GM12878 (cell line): ENCODE measurements around the gene SMO. TPM values are rescaled to one million over a fixed set of nuclear protein-coding genes. Genes with fewer than 3 reads are reported as not detected.

Source experiments
- ATAC-seq: fragments of 200-7000 bp; cut with Tn5 transposase; 3 replicates; pipeline ENCODE4 v1.9.1; 2020; ENCODE audit warnings: mild to moderate bottlenecking, moderate library complexity
- BruUV-seq: library from RNA; stranded (reverse); fragments of 400-500 nt; replicated peaks from 2 replicates; lab custom pipeline; 2021; lab: Mats Ljungman, UMichigan
- CTCF ChIA-PET: fragments of 300-600 bp; sonication (Branson Sonifier 250); formaldehyde crosslinking; extraction: SDS; loops from one replicate; lab custom pipeline; 2021; ENCODE audit warnings: inconsistent platforms; lab: Yijun Ruan, JAX
- POLR2A ChIA-PET: fragments of 350-600 bp; formaldehyde crosslinking; extraction: SDS; loops from one replicate; lab custom pipeline; 2021; ENCODE audit warnings: inconsistent platforms; lab: Charles Lee
- RAD21 ChIA-PET: fragments of 300-600 bp; sonication (Branson Sonifier 250); formaldehyde crosslinking; loops from one replicate; lab custom pipeline; 2023; ENCODE audit warnings: antibody characterized with exemption; ENCODE audit not compliant: unreplicated experiment; lab: Charles Lee
- SMC1A ChIA-PET: fragments of 300-600 bp; sonication (Branson Sonifier 250); formaldehyde crosslinking; loops from one replicate; lab custom pipeline; 2023; ENCODE audit not compliant: unreplicated experiment, uncharacterized antibody; lab: Charles Lee
- DNase-seq: peaks from one replicate; pipeline ENCODE4 v3.0.0-alpha.2; 2011; ENCODE audit warnings: low read depth, low spot score
- FAIRE-seq: peaks from 3 replicates; lab custom pipeline; 2011; peaks lifted over from hg19 to GRCh38; lab: Jason Lieb, UNC
- H2AFZ ChIP-seq: 2 replicates; pipeline ENCODE4 v1.6.0; 2011; ENCODE audit warnings: low read depth, low read length, control low read depth; ENCODE audit not compliant: control insufficient read depth
- H3K27ac ChIP-seq: 2 replicates; pipeline ENCODE4 v1.5.1; 2011; ENCODE audit warnings: control low read depth; ENCODE audit not compliant: control insufficient read depth, insufficient read depth
- H3K27me3 ChIP-seq, 2 experiments: replicated peaks in 1 of 2; 2 replicates each; pipeline versions ENCODE4 v1.6.0 to v1.6.1; 2011; ENCODE audit warnings: low read length in 1 of 2; ENCODE audit not compliant: control insufficient read depth in 2 of 2, insufficient read depth in 2 of 2
- H3K36me3 ChIP-seq, 2 experiments: 2 replicates each; pipeline ENCODE4 v1.5.1; 2011; ENCODE audit warnings: low read length in 1 of 2; ENCODE audit not compliant: control insufficient read depth in 2 of 2, insufficient read depth in 2 of 2
- H3K4me1 ChIP-seq: 2 replicates; pipeline ENCODE4 v1.6.1; 2011; ENCODE audit warnings: mild to moderate bottlenecking, low read length, moderate library complexity, mixed read lengths; ENCODE audit not compliant: control insufficient read depth, insufficient read depth
- H3K4me2 ChIP-seq: 2 replicates; pipeline ENCODE4 v1.6.0; 2011; ENCODE audit warnings: control low read depth; ENCODE audit not compliant: control insufficient read depth, insufficient read depth
- H3K4me3 ChIP-seq: fragments of 200-600 bp; sonication (generic); 2 replicates; pipeline ENCODE4 v1.5.1; 2016
- H3K79me2 ChIP-seq: 2 replicates; pipeline ENCODE4 v1.6.0; 2011; ENCODE audit warnings: low read length; ENCODE audit not compliant: control insufficient read depth, insufficient read depth
- H3K9ac ChIP-seq: 2 replicates; pipeline ENCODE4 v1.8.0; 2011; ENCODE audit warnings: low read length, control low read depth, mixed read lengths; ENCODE audit not compliant: control insufficient read depth, insufficient read depth
- H3K9me3 ChIP-seq: replicated peaks from 3 replicates; pipeline ENCODE4 v1.5.1; 2011; ENCODE audit warnings: mild to moderate bottlenecking, low read length; ENCODE audit not compliant: control insufficient read depth, insufficient read depth
- H4K20me1 ChIP-seq: 2 replicates; pipeline ENCODE4 v1.6.0; 2011; ENCODE audit not compliant: control insufficient read depth, insufficient read depth
- ASH2L ChIP-seq: fragments of 300-600, 200-600 bp; sonication (generic); IDR thresholded peaks from 2 replicates; pipeline ENCODE4 v1.6.1; 2017; ENCODE audit warnings: low read depth, mild to moderate bottlenecking, borderline replicate concordance
- CEBPZ ChIP-seq: fragments of 150-350 bp; IDR thresholded peaks from 2 replicates; pipeline ENCODE4 v1.6.1; 2016; ENCODE audit warnings: low read depth, low read length
- FOXM1 ChIP-seq: IDR thresholded peaks from 2 replicates; pipeline ENCODE4 v1.6.1; 2012; ENCODE audit warnings: low read depth, mild to moderate bottlenecking, inconsistent platforms, low read length, moderate library complexity
- HCFC1 ChIP-seq: fragments of 150-350 bp; IDR thresholded peaks from 2 replicates; pipeline ENCODE4 v1.6.1; 2014; ENCODE audit warnings: low read length
- HDAC6 ChIP-seq: fragments of 200-600 bp; sonication (generic); IDR thresholded peaks from one replicate; pipeline ENCODE4 v1.8.0; 2017; ENCODE audit warnings: antibody characterized with exemption; ENCODE audit not compliant: unreplicated experiment
- IKZF2 ChIP-seq, 2 experiments: fragments of 450-650 bp; IDR thresholded peaks; 2 replicates each; pipeline ENCODE4 v1.6.1; 2017; ENCODE audit warnings: mild to moderate bottlenecking in 2 of 2, moderate library complexity in 2 of 2
- IRF4 ChIP-seq: IDR thresholded peaks from 2 replicates; pipeline ENCODE4 v1.6.1; 2011; ENCODE audit warnings: low read depth, low read length
- KDM1A ChIP-seq: fragments of 200-600 bp; sonication (generic); IDR thresholded peaks from 2 replicates; pipeline ENCODE4 v1.6.1; 2016; ENCODE audit warnings: borderline replicate concordance
- MXI1 ChIP-seq: fragments of 150-350 bp; IDR thresholded peaks from 2 replicates; pipeline ENCODE4 v1.6.1; 2011; ENCODE audit warnings: low read depth, mild to moderate bottlenecking, inconsistent platforms, low read length, improper control_type of control experiment
- POU2F2 ChIP-seq: IDR thresholded peaks from 3 replicates; pipeline ENCODE4 v1.6.1; 2011; ENCODE audit warnings: low read depth, mild to moderate bottlenecking, low read length, borderline replicate concordance
- RAD21 ChIP-seq: IDR thresholded peaks from 2 replicates; pipeline ENCODE4 v1.6.1; 2011; ENCODE audit warnings: mild to moderate bottlenecking, low read depth, low read length, moderate library complexity; ENCODE audit not compliant: insufficient read depth
- RAD51 ChIP-seq: fragments of 450-650 bp; IDR thresholded peaks from 2 replicates; pipeline ENCODE4 v1.6.1; 2016; ENCODE audit warnings: moderate library complexity, mild to moderate bottlenecking, inconsistent platforms
- WGBS: methylation state at CpG from one replicate; pipeline ENCODE4 v1.1.6; 2016; ENCODE audit warnings: low lambda C conversion rate; ENCODE audit not compliant: insufficient replicate concordance, insufficient coverage; ENCODE audit errors: missing lambda C conversion rate; 5-methylcytosine and 5-hydroxymethylcytosine counted together
- in situ Hi-C: fragments of 300-500 bp; cut with MboI; formaldehyde crosslinking; loops from 9 replicates; pipeline ENCODE4 v1.14.3; 2018; ENCODE audit warnings: mixed read lengths
- intact Hi-C: fragments of 100-400 bp; cut with micrococcal nuclease; formaldehyde crosslinking; loops from one replicate; pipeline ENCODE4 v1.14.2; 2022; ENCODE audit not compliant: unreplicated experiment
- polyA plus RNA-seq, 11 experiments: library from polyadenylated mRNA; depleted of rRNA in 4 of 11; unstranded in 6 of 11; stranded (reverse) in 5 of 11; fragments of >200 nt; fragmentation: Nextera tagmentation in 4 of 11; fragmentation: Illumina TruSeq in 1 of 11; extraction: Ambion mirVana in 4 of 11; extraction: Trizol in 1 of 11; gene quantifications; 1 replicate in 1 of 11; 2 replicates in 10 of 11; pipeline versions ENCODE4 v1.2.1 to v1.2.3, GENCODE V29; 2011 to 2016; ENCODE audit warnings: inconsistent platforms in 2 of 11, missing spikeins in 2 of 11, low read depth in 1 of 11
- total RNA-seq, 4 experiments: library from RNA; depleted of rRNA in 3 of 4; stranded (reverse); fragments of >200 nt in 3 of 4; fragmentation: Illumina TruSeq in 1 of 4; extraction: Trizol in 1 of 4; gene quantifications; 2 replicates each; pipeline versions ENCODE4 v1.2.1 to v1.2.3, GENCODE V29; 2013 to 2021
- TF ChIP-seq, protein P1 (sequence below): fragments of 450-650 bp; IDR thresholded peaks from 2 replicates; pipeline ENCODE4 v1.6.1; 2018; ENCODE audit warnings: borderline replicate concordance, mild to moderate bottlenecking; ENCODE audit not compliant: partially characterized antibody
- TF ChIP-seq, protein P2 (sequence below): fragments of 450-650 bp; IDR thresholded peaks from 2 replicates; pipeline ENCODE4 v1.6.1; 2018; ENCODE audit warnings: mild to moderate bottlenecking, low read depth, moderate library complexity; ENCODE audit not compliant: partially characterized antibody

The SMO gene
- total and polyA plus RNA-seq, 10 of the 15 experiments (the other 5 are each of a cell fraction or from before 2014, with no cell fraction given): 0.40 to 11.2 (median 2.6) TPM

- Histone ChIP-seq H3K4me2 (peak overlapping the region; percentile 91), H3K4me3 (peak overlapping the region; percentile 72), H3K9me3 (no peaks in the 10 kb centered on the region), H3K4me1 (peaks cover 8% of the 10 kb centered on the region; the same call in 1 of the 2 replicates), H3K27ac (peak overlapping the region; percentile 51), H3K9ac (peak overlapping the region; percentile 64), H3K27me3 (no peaks in the 10 kb centered on the region), H3K79me2 (no peaks in the 10 kb centered on the region; the same call in 1 of the 2 replicates), H2AFZ (peak overlapping the region; percentile 89), H4K20me1 (no peaks in the 10 kb centered on the region), H3K36me3 (no peaks in the 10 kb centered on the region)
- FAIRE-seq (no peak), DNase-seq (no peak), ATAC-seq (peak; percentile 60)
- ChIA-PET RAD21 (interaction anchor here (0.6 to 1.4 kb wide), 17 partner anchors 8 to 985 kb away, joined by 3 to 6 read pairs (median 4); no protein-coding TSS in a partner anchor), CTCF (interaction anchor here (0.7 to 9.7 kb wide), 13 partner anchors 8 to 362 kb away, joined by 3 to 185 read pairs (median 4); partner anchors contain the start of gene ATP6V1F), SMC1A (interaction anchor here (0.7 to 3.5 kb wide), 11 partner anchors 12 to 176 kb away, joined by 3 to 29 read pairs (median 3); no protein-coding TSS in a partner anchor), POLR2A (interaction anchor here (0.5 to 1.1 kb wide), 6 partner anchors 79 to 208 kb away, joined by 3 to 5 read pairs (median 3); partner anchors contain the start of gene STRIP2)
- BruUV-seq: no TSS peak
- in situ Hi-C loops: no loop called here
- intact Hi-C loops: loop anchor here (10.0 kb wide), 1 partner anchor 389 kb away; the partner anchor contains the start of gene NRF1
- 2% methylated on average over 50 of the region's 60 CpGs for WGBS
- 0 out of 2 replicates have a peak, but pooled peaks have one; percentile 41 for TF ChIP-seq MXI1
- no peak for TF ChIP-seq HCFC1
- TF ChIP-seq FOXM1: no peak
- no peak for TF ChIP-seq KDM1A
- TF ChIP-seq RAD21: no peak
- TF ChIP-seq, protein P1, sequence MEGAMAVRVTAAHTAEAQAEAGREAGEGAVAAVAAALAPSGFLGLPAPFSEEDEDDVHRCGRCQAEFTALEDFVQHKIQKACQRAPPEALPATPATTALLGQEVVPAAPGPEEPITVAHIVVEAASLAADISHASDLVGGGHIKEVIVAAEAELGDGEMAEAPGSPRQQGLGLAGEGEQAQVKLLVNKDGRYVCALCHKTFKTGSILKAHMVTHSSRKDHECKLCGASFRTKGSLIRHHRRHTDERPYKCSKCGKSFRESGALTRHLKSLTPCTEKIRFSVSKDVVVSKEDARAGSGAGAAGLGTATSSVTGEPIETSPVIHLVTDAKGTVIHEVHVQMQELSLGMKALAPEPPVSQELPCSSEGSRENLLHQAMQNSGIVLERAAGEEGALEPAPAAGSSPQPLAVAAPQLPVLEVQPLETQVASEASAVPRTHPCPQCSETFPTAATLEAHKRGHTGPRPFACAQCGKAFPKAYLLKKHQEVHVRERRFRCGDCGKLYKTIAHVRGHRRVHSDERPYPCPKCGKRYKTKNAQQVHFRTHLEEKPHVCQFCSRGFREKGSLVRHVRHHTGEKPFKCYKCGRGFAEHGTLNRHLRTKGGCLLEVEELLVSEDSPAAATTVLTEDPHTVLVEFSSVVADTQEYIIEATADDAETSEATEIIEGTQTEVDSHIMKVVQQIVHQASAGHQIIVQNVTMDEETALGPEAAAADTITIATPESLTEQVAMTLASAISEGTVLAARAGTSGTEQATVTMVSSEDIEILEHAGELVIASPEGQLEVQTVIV: no peak
- TF ChIP-seq IRF4: no peak
- no peak for TF ChIP-seq POU2F2
- TF ChIP-seq CEBPZ: no peak
- TF ChIP-seq RAD51: no peak
- no peak for TF ChIP-seq HDAC6
- no peak for TF ChIP-seq IKZF2 (IDR thresholded peaks at IDR 0.05)
- TF ChIP-seq ASH2L: 0 out of 2 replicates have a peak, but pooled peaks have one; percentile 53
- TF ChIP-seq, protein P2, sequence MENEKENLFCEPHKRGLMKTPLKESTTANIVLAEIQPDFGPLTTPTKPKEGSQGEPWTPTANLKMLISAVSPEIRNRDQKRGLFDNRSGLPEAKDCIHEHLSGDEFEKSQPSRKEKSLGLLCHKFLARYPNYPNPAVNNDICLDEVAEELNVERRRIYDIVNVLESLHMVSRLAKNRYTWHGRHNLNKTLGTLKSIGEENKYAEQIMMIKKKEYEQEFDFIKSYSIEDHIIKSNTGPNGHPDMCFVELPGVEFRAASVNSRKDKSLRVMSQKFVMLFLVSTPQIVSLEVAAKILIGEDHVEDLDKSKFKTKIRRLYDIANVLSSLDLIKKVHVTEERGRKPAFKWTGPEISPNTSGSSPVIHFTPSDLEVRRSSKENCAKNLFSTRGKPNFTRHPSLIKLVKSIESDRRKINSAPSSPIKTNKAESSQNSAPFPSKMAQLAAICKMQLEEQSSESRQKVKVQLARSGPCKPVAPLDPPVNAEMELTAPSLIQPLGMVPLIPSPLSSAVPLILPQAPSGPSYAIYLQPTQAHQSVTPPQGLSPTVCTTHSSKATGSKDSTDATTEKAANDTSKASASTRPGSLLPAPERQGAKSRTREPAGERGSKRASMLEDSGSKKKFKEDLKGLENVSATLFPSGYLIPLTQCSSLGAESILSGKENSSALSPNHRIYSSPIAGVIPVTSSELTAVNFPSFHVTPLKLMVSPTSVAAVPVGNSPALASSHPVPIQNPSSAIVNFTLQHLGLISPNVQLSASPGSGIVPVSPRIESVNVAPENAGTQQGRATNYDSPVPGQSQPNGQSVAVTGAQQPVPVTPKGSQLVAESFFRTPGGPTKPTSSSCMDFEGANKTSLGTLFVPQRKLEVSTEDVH: no peak
Observed at GRCh38 chr7:129225206-129225930, 36.9 kb downstream of the SMO start.
